H1 (cell line): ENCODE results near the gene ZC3H12C. TPM values are rescaled to one million over a fixed set of nuclear protein-coding genes. Genes with fewer than 3 reads are reported as not detected.

Experiments
- CBX5 ChIP-seq: fragments of 300-800, 300-1000 bp; sonication (generic); IDR thresholded peaks from 2 replicates; pipeline ENCODE4 v1.7.1; 2016; ENCODE audit warnings: antibody characterized with exemption, low read length, low read depth
- CBX8 ChIP-seq: fragments of 300-800, 300-1000 bp; sonication (generic); IDR thresholded peaks from 2 replicates; pipeline ENCODE4 v1.7.1; 2016; ENCODE audit warnings: low read depth, low read length, borderline replicate concordance
- EP300 ChIP-seq, 2 experiments: IDR thresholded peaks; 1 replicate in 1 of 2; 2 replicates in 1 of 2; pipeline ENCODE4 v1.6.1; 2011 to 2012; ENCODE audit warnings: low read depth in 2 of 2, low read length in 2 of 2, mild to moderate bottlenecking in 2 of 2, borderline replicate concordance in 1 of 2, inconsistent platforms in 1 of 2, moderate library complexity in 1 of 2
- GTF2F1 ChIP-seq: IDR thresholded peaks from 2 replicates; pipeline ENCODE4 v1.6.1; 2012; ENCODE audit warnings: low read depth, low read length, improper control_type of control experiment, borderline replicate concordance
- KDM1A ChIP-seq: fragments of 200-600, 300-600 bp; sonication (generic); IDR thresholded peaks from 2 replicates; pipeline ENCODE4 v1.7.1; 2016; ENCODE audit warnings: mild to moderate bottlenecking, low read length, borderline replicate concordance
- NANOG ChIP-seq: IDR thresholded peaks from 2 replicates; pipeline ENCODE4 v1.6.1; 2011; ENCODE audit warnings: low read length, low read depth, mild to moderate bottlenecking, inconsistent platforms; ENCODE audit not compliant: insufficient read depth, poor library complexity, severe bottlenecking
- PHF8 ChIP-seq: fragments of 200-600 bp; sonication (generic); conservative IDR thresholded peaks from 2 replicates; pipeline ENCODE4 v1.7.1; 2012; ENCODE audit warnings: low read depth, mild to moderate bottlenecking, inconsistent platforms, low read length, moderate library complexity
- POU5F1 ChIP-seq: IDR thresholded peaks from 2 replicates; pipeline ENCODE4 v1.6.1; 2011; ENCODE audit warnings: low read depth, mild to moderate bottlenecking, low read length, moderate library complexity
- SRF ChIP-seq: IDR thresholded peaks from 2 replicates; pipeline ENCODE4 v1.6.1; 2011; ENCODE audit warnings: mild to moderate bottlenecking, low read depth, low read length, moderate library complexity
- TAF7 ChIP-seq: optimal IDR thresholded peaks from 2 replicates; pipeline ENCODE3; 2011; ENCODE audit warnings: low read depth, mild to moderate bottlenecking, inconsistent platforms, low read length, moderate library complexity, borderline replicate concordance
- ZNF274 ChIP-seq: IDR thresholded peaks from 2 replicates; pipeline ENCODE4 v1.7.0; 2012; ENCODE audit warnings: low read length, borderline replicate concordance; ENCODE audit errors: extremely low read depth
- polyA plus RNA-seq, 7 experiments: library from polyadenylated mRNA; depleted of rRNA in 3 of 7; stranded (reverse) in 5 of 7; unstranded in 2 of 7; fragments of >200 nt in 5 of 7; fragments of 200-250 nt in 2 of 7; gene quantifications; 1 replicate in 5 of 7; 2 replicates in 1 of 7; 4 replicates in 1 of 7; pipeline versions ENCODE4 v1.2.1 to v1.2.3, GENCODE V29; 2011 to 2013; ENCODE audit warnings: missing spikeins in 2 of 7, mixed read lengths in 2 of 7
- total RNA-seq: library from RNA; stranded (reverse); fragmentation: NEBNext Ultra II Directional; extraction: Animal tissue kit (Norgen Biotek cat#: 25700); gene quantifications from 2 replicates; pipeline ENCODE4 v1.2.1, GENCODE V29; 2021
- TF ChIP-seq, protein P1 (sequence below): fragments of 300-600 bp; sonication (generic); IDR thresholded peaks from 2 replicates; pipeline ENCODE4 v1.7.1; 2012; ENCODE audit warnings: low read length, moderate library complexity, mild to moderate bottlenecking, inconsistent platforms; ENCODE audit not compliant: insufficient replicate concordance

ZC3H12C gene
- total and polyA plus RNA-seq, 2 of the 8 experiments (the other 6 are each of a cell fraction or from before 2014, with no cell fraction given): 2.0 to 2.7 TPM

DNA sequence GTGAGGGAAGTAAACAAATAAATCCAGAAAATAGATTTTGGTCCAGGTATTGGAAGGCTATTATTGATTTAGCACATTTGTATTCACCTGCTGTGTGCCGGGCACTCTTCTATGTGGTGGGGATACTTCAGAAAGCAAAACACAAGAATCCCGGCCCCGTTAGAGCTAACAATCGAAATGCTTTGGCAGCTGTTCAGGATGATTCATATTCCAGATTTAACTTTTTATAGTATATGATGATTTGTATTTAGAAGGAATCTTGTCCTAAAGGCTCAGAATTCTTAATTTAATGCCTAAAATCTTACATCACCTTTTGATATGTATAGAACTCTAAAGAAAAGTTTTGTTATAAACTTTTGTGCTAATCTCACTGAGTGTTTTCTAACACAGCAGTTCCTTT lies 28.0 kb downstream of the ZC3H12C start (continued):
- TF ChIP-seq, protein P1, sequence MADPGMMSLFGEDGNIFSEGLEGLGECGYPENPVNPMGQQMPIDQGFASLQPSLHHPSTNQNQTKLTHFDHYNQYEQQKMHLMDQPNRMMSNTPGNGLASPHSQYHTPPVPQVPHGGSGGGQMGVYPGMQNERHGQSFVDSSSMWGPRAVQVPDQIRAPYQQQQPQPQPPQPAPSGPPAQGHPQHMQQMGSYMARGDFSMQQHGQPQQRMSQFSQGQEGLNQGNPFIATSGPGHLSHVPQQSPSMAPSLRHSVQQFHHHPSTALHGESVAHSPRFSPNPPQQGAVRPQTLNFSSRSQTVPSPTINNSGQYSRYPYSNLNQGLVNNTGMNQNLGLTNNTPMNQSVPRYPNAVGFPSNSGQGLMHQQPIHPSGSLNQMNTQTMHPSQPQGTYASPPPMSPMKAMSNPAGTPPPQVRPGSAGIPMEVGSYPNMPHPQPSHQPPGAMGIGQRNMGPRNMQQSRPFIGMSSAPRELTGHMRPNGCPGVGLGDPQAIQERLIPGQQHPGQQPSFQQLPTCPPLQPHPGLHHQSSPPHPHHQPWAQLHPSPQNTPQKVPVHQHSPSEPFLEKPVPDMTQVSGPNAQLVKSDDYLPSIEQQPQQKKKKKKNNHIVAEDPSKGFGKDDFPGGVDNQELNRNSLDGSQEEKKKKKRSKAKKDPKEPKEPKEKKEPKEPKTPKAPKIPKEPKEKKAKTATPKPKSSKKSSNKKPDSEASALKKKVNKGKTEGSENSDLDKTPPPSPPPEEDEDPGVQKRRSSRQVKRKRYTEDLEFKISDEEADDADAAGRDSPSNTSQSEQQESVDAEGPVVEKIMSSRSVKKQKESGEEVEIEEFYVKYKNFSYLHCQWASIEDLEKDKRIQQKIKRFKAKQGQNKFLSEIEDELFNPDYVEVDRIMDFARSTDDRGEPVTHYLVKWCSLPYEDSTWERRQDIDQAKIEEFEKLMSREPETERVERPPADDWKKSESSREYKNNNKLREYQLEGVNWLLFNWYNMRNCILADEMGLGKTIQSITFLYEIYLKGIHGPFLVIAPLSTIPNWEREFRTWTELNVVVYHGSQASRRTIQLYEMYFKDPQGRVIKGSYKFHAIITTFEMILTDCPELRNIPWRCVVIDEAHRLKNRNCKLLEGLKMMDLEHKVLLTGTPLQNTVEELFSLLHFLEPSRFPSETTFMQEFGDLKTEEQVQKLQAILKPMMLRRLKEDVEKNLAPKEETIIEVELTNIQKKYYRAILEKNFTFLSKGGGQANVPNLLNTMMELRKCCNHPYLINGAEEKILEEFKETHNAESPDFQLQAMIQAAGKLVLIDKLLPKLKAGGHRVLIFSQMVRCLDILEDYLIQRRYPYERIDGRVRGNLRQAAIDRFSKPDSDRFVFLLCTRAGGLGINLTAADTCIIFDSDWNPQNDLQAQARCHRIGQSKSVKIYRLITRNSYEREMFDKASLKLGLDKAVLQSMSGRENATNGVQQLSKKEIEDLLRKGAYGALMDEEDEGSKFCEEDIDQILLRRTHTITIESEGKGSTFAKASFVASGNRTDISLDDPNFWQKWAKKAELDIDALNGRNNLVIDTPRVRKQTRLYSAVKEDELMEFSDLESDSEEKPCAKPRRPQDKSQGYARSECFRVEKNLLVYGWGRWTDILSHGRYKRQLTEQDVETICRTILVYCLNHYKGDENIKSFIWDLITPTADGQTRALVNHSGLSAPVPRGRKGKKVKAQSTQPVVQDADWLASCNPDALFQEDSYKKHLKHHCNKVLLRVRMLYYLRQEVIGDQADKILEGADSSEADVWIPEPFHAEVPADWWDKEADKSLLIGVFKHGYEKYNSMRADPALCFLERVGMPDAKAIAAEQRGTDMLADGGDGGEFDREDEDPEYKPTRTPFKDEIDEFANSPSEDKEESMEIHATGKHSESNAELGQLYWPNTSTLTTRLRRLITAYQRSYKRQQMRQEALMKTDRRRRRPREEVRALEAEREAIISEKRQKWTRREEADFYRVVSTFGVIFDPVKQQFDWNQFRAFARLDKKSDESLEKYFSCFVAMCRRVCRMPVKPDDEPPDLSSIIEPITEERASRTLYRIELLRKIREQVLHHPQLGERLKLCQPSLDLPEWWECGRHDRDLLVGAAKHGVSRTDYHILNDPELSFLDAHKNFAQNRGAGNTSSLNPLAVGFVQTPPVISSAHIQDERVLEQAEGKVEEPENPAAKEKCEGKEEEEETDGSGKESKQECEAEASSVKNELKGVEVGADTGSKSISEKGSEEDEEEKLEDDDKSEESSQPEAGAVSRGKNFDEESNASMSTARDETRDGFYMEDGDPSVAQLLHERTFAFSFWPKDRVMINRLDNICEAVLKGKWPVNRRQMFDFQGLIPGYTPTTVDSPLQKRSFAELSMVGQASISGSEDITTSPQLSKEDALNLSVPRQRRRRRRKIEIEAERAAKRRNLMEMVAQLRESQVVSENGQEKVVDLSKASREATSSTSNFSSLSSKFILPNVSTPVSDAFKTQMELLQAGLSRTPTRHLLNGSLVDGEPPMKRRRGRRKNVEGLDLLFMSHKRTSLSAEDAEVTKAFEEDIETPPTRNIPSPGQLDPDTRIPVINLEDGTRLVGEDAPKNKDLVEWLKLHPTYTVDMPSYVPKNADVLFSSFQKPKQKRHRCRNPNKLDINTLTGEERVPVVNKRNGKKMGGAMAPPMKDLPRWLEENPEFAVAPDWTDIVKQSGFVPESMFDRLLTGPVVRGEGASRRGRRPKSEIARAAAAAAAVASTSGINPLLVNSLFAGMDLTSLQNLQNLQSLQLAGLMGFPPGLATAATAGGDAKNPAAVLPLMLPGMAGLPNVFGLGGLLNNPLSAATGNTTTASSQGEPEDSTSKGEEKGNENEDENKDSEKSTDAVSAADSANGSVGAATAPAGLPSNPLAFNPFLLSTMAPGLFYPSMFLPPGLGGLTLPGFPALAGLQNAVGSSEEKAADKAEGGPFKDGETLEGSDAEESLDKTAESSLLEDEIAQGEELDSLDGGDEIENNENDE: no peak
- TF ChIP-seq KDM1A (no peak), CBX8 (no peak), TAF7 (no peak), POU5F1 (no peak), NANOG (no peak), SRF (no peak), CBX5 (no peak), EP300 (IDR thresholded peaks at IDR 0.05; ENCODE audit: borderline replicate concordance in 1 of 2, low read depth in 2 of 2, low read length in 2 of 2) (no peak), ZNF274 (no peak), GTF2F1 (no peak), PHF8 (no peak)
